Measurements from ENCODE around the gene SHE.

SHE gene

DNA sequence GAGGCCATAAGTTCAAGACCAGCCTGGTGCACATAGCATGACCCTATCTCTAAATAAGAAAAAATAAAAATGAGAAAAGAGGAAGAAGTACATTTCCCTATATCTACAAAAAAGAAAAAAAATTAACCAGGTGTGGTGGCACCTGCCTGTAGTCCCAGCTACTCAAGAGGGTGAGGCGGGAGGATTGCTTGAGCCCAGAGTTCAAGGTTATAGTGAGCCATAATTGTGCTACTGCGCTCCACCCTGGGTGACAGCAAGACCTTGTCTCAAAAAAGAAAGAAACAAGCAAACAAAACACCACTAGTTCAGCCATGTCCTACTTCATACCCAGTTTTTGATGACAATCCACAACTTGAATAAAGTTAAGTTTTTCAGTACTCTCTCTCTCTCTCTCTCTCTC lies 30.9 kb downstream of the SHE start:
- no peak for TF ChIP-seq POLR2A (IDR thresholded peaks at IDR 0.05; ENCODE audit: low read depth, low read length)
- no peak for TF ChIP-seq POLR2AphosphoS5 (IDR thresholded peaks at IDR 0.05; ENCODE audit: low read depth, low read length)
- TF ChIP-seq TAF1 (IDR thresholded peaks at IDR 0.05; ENCODE audit: borderline replicate concordance, low read depth, low read length) = no peak
- DNase-seq (ENCODE audit: insufficient read length) = no peak
- FAIRE-seq = no peak

DNA sequence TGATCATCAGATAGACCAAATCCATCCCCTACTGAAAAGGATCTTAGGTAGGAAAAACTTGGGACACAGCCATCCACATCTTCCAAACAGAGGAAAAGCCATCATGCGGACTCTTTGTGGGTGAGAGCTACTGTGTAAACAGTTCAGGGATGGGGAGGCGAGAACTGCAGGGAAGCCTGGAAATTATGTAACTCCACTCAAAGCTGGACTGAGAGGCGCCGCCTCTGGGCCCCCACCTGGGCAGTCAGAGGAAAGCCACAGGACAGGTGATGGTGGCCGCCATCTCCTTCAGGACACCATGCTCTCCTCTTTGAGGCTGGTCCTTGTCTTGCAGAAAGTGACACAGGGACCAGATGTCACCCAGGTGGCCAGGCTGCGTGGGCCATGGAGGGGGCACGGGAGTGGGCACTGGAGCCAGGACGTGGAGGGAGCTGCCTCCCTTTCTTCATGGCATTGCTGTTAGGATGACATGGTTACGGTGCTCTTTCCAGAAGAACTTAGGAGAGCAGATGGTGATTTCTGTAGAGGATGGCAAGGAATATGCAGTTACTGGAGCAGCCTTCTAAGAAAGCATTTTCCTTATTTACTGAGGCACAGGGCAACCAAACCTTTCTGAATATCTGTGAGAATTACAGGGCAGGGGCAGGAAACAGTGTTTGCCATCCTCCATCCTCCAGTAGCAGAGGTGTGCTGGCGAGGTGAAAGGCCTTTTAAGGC lies 32.2 kb downstream of the SHE start:
- DNase-seq (ENCODE audit: insufficient read length) (no peak), FAIRE-seq (no peak)
- TF ChIP-seq POLR2AphosphoS5 (IDR thresholded peaks at IDR 0.05; ENCODE audit: low read depth, low read length) (no peak), TAF1 (IDR thresholded peaks at IDR 0.05; ENCODE audit: borderline replicate concordance, low read depth, low read length) (no peak), POLR2A (IDR thresholded peaks at IDR 0.05; ENCODE audit: low read depth, low read length) (no peak)

DNA sequence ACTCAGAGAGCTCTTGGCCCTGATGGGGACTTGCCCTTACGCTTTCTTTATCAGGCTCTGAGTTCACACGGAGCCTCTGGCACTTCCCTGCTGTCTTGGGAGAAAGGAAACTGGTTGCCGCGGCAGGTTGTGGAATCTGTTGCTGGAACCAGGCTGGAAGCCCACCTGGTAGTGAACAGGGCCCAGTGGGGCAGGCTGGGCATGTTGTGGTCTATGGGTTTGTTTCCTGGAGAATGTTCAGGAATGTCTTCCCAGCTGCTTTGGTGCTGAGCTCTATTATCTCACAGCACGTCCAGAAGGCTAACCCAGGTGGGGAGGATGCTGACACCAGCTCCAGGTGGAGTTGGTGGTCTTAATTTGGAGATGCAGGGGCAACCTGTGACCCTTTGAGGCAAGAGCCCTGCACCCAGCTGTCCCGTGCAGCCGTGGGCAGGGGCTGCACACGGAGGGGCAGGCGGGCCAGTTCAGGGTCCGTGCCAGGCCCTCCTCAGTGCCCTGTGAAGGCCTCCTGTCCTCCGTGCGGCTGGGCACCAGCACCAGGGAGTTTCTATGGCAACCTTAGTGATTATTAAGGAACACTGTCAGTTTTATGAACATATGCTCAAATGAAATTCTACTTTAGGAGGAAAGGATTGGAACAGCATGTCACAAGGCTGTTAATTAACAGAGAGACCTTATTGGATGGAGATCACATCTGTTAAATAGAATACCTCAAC lies 33.5 kb downstream of the SHE start:
- DNase-seq (ENCODE audit: insufficient read length) = no peak
- FAIRE-seq = no peak
- no peak for TF ChIP-seq POLR2A (IDR thresholded peaks at IDR 0.05; ENCODE audit: low read depth, low read length)
- TF ChIP-seq POLR2AphosphoS5 (IDR thresholded peaks at IDR 0.05; ENCODE audit: low read depth, low read length) = no peak
- no peak for TF ChIP-seq TAF1 (IDR thresholded peaks at IDR 0.05; ENCODE audit: borderline replicate concordance, low read depth, low read length)

DNA sequence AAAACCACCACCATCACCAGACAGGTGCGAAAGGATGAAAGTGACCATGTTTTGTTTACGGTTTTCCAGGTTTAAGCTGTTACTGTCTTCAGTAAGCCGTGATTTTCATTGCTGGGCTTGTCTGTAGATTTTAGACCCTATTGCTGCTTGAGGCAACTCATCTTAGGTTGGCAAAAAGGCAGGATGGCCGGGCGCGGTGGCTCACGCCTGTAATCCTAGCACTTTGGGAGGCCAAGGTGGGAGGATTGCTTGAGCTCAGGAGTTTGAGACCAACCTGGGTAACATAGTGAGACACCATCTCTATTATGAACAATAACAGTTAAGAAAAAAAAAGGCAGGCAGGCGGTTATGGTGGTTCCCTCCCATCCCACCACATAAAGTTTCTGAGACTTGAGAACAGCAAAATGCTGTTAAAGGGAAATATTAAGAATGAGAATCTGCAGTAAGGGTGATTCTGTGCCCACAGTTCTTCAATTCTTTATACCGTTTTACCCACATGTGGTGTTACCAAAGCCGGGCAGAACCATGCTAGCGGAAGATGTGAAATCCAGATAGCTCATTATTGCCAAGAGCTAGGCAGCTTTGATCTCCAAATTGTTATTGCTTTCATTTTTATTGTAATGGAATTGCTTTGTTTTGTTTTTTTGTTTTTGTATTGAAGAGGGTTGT lies 34.6 kb downstream of the SHE start:
- DNase-seq (ENCODE audit: insufficient read length) (no peak), FAIRE-seq (no peak)
- TF ChIP-seq TAF1 (IDR thresholded peaks at IDR 0.05; ENCODE audit: borderline replicate concordance, low read depth, low read length) (no peak), POLR2AphosphoS5 (IDR thresholded peaks at IDR 0.05; ENCODE audit: low read depth, low read length) (no peak), POLR2A (IDR thresholded peaks at IDR 0.05; ENCODE audit: low read depth, low read length) (no peak)

DNA sequence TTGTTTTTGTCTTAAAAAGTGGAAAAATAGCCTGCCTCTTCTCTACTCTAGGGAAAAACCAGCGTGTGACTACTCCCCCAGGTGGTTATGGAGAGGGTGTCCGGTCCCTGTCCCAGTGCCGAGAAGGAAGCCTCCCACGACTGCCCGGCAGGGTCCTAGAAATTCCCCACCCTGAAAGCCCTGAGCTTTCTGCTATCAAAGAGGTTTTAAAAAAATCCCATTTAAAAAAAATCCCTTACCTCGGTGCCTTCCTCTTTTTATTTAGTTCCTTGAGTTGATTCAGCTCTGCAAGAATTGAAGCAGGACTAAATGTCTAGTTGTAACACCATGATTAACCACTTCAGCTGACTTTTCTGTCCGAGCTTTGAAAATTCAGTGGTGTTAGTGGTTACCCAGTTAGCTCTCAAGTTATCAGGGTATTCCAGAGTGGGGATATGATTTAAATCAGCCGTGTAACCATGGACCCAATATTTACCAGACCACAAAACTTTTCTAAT lies 35.2 kb downstream of the SHE start:
- DNase-seq (ENCODE audit: insufficient read length) (no peak), FAIRE-seq (no peak)
- TF ChIP-seq POLR2AphosphoS5 (IDR thresholded peaks at IDR 0.05; ENCODE audit: low read depth, low read length) (no peak), TAF1 (IDR thresholded peaks at IDR 0.05; ENCODE audit: borderline replicate concordance, low read depth, low read length) (no peak), POLR2A (IDR thresholded peaks at IDR 0.05; ENCODE audit: low read depth, low read length) (no peak)

DNA sequence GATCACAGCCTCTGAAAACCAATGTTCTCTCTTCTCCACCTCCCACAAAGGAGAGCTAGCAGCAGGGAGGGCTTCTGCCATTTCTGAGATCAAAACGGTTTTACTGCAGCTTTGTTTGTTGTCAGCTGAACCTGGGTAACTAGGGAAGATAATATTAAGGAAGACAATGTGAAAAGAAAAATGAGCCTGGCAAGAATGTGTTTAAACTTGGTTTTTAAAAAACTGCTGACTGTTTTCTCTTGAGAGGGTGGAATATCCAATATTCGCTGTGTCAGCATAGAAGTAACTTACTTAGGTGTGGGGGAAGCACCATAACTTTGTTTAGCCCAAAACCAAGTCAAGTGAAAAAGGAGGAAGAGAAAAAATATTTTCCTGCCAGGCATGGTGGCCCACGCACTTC lies 36.0 kb downstream of the SHE start:
- no peak for DNase-seq (ENCODE audit: insufficient read length)
- FAIRE-seq = no peak
- TF ChIP-seq TAF1 (IDR thresholded peaks at IDR 0.05; ENCODE audit: borderline replicate concordance, low read depth, low read length) = no peak
- TF ChIP-seq POLR2A (IDR thresholded peaks at IDR 0.05; ENCODE audit: low read depth, low read length) = no peak
- no peak for TF ChIP-seq POLR2AphosphoS5 (IDR thresholded peaks at IDR 0.05; ENCODE audit: low read depth, low read length)

DNA sequence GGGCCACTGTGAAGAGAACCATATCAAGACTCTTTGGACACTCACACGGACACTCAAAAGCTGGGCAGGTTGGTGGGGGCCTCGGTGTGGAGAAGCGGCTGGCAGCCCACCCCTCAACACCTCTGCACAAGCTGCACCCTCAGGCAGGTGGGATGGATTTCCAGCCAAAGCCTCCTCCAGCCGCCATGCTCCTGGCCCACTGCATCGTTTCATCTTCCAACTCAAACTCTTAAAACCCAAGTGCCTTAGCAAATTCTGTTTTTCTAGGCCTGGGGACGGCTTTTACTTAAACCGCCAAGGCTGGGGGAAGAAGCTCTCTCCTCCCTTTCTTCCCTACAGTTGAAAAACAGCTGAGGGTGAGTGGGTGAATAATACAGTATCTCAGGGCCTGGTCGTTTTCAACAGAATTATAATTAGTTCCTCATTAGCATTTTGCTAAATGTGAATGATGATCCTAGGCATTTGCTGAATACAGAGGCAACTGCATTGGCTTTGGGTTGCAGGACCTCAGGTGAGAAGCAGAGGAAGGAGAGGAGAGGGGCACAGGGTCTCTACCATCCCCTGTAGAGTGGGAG lies 36.5 kb downstream of the SHE start:
- FAIRE-seq = no peak
- DNase-seq (ENCODE audit: insufficient read length) = no peak
- TF ChIP-seq TAF1 (IDR thresholded peaks at IDR 0.05; ENCODE audit: borderline replicate concordance, low read depth, low read length) (no peak), POLR2AphosphoS5 (IDR thresholded peaks at IDR 0.05; ENCODE audit: low read depth, low read length) (no peak), POLR2A (IDR thresholded peaks at IDR 0.05; ENCODE audit: low read depth, low read length) (no peak)

DNA sequence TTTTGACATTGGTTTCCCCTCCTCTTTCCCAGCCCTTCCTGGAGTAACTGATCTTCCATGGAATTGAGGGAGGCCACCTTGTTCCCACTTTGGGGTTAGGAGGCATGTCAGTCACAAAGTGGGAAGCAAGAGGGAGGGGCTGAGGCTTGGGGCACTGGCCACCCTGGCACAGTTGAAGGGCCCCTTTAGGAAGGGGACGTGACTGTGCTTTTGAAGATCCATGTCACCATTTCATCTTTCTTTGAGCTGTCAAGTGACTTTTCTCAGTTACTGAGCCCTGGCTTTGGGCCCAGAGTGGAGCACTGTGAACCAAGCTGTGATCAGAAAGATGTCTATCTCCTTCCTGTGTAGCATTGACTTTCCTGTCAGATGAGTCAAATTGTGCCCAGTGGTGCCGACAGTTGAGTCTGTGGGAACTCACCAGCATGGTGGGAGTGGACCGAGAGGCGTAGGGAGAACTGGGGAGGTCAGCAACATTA lies 38.7 kb downstream of the SHE start:
- FAIRE-seq (peak; percentile 84), DNase-seq (ENCODE audit: insufficient read length) (no peak)
- no peak for TF ChIP-seq POLR2AphosphoS5 (IDR thresholded peaks at IDR 0.05; ENCODE audit: low read depth, low read length)
- no peak for TF ChIP-seq TAF1 (IDR thresholded peaks at IDR 0.05; ENCODE audit: borderline replicate concordance, low read depth, low read length)
- no peak for TF ChIP-seq POLR2A (IDR thresholded peaks at IDR 0.05; ENCODE audit: low read depth, low read length)

DNA sequence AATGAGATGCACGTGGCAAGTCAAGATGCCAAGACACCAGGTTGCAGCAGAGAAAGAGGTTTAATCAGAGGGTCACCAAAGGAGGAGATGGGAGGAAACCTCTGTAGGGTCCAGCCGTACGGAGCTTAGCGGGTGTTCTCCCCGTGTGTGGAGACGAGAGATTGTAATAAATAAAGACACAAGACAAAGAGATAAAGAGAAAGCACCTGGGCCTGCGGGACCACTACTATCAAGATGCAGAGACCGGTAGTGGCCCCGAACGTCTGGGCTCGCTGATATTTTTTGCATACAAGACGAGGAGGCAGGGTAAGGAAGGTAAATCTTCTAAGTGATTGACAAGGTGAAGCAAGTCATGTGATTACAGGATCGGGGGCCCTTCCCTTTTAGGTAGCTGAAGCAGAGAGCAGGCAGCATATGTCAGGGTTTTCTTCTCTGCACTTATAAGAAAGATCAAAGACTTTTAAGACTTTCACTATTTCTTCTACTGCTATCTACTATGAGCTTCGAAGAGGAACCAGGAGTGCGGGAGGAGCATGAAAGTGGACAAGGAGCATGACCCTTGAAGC lies 41.4 kb downstream of the SHE start:
- DNase-seq (ENCODE audit: insufficient read length) (no peak), FAIRE-seq (no peak)
- TF ChIP-seq POLR2A (IDR thresholded peaks at IDR 0.05; ENCODE audit: low read depth, low read length) = no peak
- no peak for TF ChIP-seq TAF1 (IDR thresholded peaks at IDR 0.05; ENCODE audit: borderline replicate concordance, low read depth, low read length)
- TF ChIP-seq POLR2AphosphoS5 (IDR thresholded peaks at IDR 0.05; ENCODE audit: low read depth, low read length) = no peak

DNA sequence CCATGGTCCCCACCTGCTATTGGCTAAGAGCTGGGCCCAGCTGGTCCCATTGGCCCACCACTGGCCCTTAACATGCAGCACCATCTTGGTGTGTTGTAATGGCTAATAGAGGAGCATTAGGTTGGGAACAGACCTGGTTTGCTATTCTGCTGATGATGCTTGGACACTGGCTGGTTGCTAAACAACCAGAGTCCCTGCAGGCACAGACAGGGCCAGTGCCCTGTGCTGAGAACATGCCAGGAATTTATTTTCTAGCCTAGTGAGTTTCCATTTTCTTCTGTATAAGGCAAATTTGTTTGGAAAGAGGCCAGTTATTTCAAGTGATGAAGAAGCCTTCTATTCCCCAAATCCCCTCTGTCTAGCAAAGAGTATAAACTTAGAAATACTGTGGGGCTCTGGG lies 43.1 kb downstream of the SHE start:
- DNase-seq (ENCODE audit: insufficient read length) (no peak), FAIRE-seq (no peak)
- no peak for TF ChIP-seq POLR2A (IDR thresholded peaks at IDR 0.05; ENCODE audit: low read depth, low read length)
- no peak for TF ChIP-seq POLR2AphosphoS5 (IDR thresholded peaks at IDR 0.05; ENCODE audit: low read depth, low read length)
- TF ChIP-seq TAF1 (IDR thresholded peaks at IDR 0.05; ENCODE audit: borderline replicate concordance, low read depth, low read length) = no peak

DNA sequence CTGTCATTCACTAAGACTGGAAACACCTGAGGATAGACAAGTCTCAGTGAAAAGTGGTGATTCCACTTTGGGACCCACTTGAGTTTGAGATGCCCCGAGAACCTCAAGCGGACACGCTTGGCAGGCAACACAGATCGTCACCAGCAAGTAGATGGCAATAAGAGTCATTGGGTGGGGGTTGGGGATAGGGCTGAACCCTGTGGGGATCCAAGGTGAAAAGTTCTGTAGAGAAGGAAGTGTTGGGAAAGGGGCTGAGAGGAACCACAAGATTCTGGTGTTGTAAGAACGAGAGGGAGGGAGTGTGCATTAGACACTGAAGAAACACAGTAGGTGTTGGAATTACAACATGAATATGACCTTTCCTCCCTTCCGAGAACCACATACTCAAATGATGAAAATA lies 45.6 kb downstream of the SHE start:
- FAIRE-seq (no peak), DNase-seq (ENCODE audit: insufficient read length) (no peak)
- no peak for TF ChIP-seq POLR2AphosphoS5 (IDR thresholded peaks at IDR 0.05; ENCODE audit: low read depth, low read length)
